G401.6 (cell line): ENCODE results near the gene NPFFR1.

Experiments
- FAIRE-seq: peaks from 2 replicates; lab custom pipeline; 2012; peaks lifted over from hg19 to GRCh38; lab: Jason Lieb, UNC

Gene NPFFR1

GRCh38 chr10:70283445-70284399 lies at the start of gene NPFFR1:
Gene NPFFR1 (minus strand): TSS chr10:70284004. CDS start chr10:70283676, 328 bp downstream.
- no peak for FAIRE-seq

- no peak for FAIRE-seq
These were observed 49.5 kb upstream of the NPFFR1 start for GRCh38 chr10:70333268-70333667.

- no peak for FAIRE-seq
These were observed 47.9 kb upstream of the NPFFR1 start for GRCh38 chr10:70331486-70332268.

- FAIRE-seq, result no peak
These were observed 47.3 kb upstream of the NPFFR1 start for GRCh38 chr10:70331160-70331485.

GRCh38 chr10:70330671-70331070 lies 46.9 kb upstream of the NPFFR1 start:
- FAIRE-seq, result no peak

- FAIRE-seq, result no peak
These were observed 45.2 kb upstream of the NPFFR1 start for GRCh38 chr10:70328967-70329366.

GRCh38 chr10:70328018-70328417 lies 44.2 kb upstream of the NPFFR1 start:
- FAIRE-seq, result no peak

GRCh38 chr10:70324951-70325781 lies 41.4 kb upstream of the NPFFR1 start:
- FAIRE-seq, result no peak

GRCh38 chr10:70324339-70324861 lies 40.6 kb upstream of the NPFFR1 start:
- no peak for FAIRE-seq

GRCh38 chr10:70323697-70324338 lies 40.0 kb upstream of the NPFFR1 start:
- FAIRE-seq, result no peak

GRCh38 chr10:70323138-70323696 lies 39.4 kb upstream of the NPFFR1 start:
- FAIRE-seq, result no peak

- no peak for FAIRE-seq
These were observed 38.4 kb upstream of the NPFFR1 start for GRCh38 chr10:70321897-70322890.

GRCh38 chr10:70321233-70321632 lies 37.4 kb upstream of the NPFFR1 start:
- FAIRE-seq, result no peak

GRCh38 chr10:70320751-70321150 lies 36.9 kb upstream of the NPFFR1 start:
- no peak for FAIRE-seq

- FAIRE-seq, result no peak
These were observed 36.0 kb upstream of the NPFFR1 start for GRCh38 chr10:70319824-70320223.

- no peak for FAIRE-seq
These were observed 35.4 kb upstream of the NPFFR1 start for GRCh38 chr10:70319183-70319582.

GRCh38 chr10:70317943-70318318 lies 34.1 kb upstream of the NPFFR1 start:
- no peak for FAIRE-seq

GRCh38 chr10:70317272-70317942 lies 33.6 kb upstream of the NPFFR1 start:
- FAIRE-seq, result no peak

GRCh38 chr10:70315815-70316214 lies 32.0 kb upstream of the NPFFR1 start:
- no peak for FAIRE-seq

GRCh38 chr10:70315276-70315675 lies 31.5 kb upstream of the NPFFR1 start:
- FAIRE-seq, result no peak
